GM18526 (cell line): ENCODE results near the gene GSN.

ENCODE experiments used
- POLR2A ChIP-seq: IDR thresholded peaks from 3 replicates; pipeline ENCODE4 v1.6.1; 2011; ENCODE audit not compliant: insufficient read length; ENCODE audit errors: extremely low read depth

GSN gene

GRCh38 chr9:121262423-121262822 is 5.5 kb upstream of the GSN start:
- TF ChIP-seq POLR2A = no peak

DNA sequence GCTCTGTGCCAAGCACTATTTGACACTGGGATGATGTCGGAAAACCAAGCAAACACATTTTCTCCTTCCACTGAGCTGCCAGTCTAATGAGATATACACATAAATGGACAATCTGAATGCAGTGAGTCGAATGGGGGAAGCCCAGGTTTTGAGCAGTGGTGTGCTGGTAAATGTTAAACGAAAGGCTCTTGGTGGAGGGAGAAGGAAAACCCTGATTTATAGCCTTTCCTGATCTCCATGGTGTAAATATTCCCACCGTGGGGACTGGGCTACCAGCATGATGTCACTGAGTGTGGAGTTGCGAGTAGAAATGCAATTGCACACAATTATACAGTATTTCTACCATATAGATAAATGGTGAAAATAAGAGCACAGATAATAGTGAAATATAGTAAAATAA is 5.0 kb upstream of the GSN start:
- no peak for TF ChIP-seq POLR2A

- TF ChIP-seq POLR2A = no peak
Observed at GRCh38 chr9:121266356-121266755, 1.6 kb upstream of the GSN start.

DNA sequence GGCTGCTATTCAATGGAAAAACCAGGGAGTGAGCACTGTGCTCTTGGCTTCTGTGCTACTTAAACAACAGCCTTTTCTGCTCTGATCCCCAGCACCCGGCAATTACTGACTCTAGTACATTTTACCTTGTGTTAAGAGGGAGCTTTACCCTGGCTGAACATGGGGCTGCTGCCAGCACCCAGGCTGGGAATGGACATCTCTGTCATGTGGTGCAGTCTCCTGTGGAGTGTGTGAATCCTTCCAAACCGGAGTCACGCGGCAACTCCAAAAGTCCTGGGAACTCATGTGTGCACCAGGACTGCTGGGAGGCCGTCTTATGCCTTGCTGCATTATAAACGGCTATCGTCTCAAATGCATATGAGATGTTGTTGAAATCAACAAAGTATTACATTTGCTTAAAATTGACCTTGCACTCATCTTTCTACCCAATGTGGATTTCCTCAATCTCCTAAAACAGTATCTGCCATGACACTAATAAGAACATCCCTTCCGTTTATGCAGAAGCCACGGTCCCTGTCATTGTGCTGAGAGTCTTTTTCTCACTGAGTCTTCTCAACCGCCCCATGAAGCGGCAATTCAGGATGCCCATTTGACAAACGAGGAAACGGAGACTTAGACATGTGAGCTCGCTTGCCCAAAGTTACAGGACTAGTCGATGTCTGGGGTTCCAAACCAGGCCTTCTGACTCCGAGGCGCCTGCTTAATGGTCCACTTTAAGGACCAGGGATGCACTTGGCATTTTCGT is 884 bp upstream of the GSN start:
- no peak for TF ChIP-seq POLR2A

DNA sequence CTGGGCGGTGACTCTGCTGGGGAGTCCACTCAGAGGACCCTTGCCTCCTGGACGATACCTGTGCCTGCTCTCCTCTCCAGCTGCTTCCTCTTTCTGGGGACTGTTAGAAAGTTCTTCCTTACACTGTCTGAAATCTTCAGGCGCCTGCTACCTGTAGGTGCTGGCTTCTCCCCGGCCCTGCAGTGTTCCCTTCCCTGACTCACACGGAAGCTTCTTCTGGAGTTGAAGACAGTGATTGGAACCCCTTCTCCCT is 562 bp downstream of the GSN start:
- no peak for TF ChIP-seq POLR2A

GRCh38 chr9:121268851-121269641 is 1.1 kb downstream of the GSN start:
- no peak for TF ChIP-seq POLR2A

DNA sequence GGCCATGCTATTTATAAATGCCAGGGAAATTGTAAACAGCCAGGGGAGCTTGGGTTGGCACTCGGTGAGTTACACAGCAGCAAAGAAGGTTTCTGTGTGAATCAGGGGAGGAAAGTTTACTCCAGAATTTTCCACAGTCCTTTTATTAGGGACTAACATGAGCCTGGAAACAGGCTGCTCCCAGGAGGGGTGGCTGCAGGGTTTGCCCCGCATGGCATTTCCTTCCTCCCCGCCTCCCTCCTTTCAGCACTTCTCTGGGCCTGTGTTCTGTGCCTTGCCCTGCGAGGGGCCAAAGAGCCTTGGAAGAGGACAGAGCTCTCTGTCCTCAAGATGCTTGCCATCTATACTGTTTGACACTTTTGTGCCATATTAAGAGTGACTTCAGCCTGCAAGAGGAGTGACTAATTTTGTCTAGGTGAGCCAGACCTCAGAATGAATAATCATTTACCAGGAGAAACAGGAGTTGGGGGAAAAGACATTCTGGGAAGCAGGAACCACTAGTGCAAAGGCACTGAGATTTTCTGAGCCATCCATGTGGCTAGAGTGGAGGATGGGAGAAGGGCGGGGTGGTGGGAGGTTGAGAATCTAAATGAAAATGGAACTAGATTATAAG is 1.8 kb downstream of the GSN start:
- no peak for TF ChIP-seq POLR2A

DNA sequence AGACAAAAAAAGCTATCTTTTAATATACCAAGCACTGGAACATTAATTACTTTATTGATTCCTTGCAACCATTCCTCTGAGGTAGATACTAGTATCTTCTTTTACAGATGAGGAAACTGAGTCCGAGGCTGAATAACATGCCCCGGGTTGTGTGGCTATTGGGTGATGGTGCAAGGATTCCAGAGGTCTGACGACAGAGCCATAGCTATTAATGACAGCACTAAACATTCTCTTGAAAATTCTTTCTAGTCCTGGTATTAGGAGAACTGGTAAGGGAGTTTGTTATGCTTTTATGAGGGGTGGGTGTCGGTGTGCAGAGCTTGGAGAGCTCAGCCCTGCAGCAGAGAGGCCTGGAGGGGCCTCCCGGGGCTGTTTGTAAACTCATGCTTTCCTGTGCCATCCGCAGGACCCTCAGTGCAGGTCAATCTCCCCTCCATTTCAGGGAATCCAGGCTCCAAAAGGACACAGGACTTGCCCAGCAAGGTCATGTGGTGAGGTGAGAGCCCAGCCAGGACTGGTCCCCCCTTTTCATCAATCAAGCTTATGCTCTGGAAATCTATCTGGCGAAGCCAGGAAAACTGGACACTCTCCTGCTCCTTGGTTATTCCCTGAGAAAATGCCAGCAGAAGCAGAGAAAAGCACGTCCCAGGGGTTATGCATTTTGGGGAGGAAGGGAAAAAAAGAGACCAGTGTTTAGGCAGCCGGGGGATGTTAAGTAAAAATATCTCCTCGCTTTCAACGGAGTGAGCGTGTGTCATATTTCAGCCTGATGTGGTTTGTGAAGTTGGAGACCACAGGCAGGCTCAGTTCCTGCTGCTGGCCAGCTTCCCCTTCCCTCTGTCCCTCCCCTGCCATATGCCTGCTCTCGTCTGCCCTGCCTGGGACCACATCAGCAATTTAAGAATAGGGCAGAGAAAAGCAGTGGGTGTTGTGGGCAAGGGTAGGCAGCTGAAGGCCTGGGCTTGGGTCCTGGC is 3.7 kb downstream of the GSN start:
- TF ChIP-seq POLR2A = no peak

DNA sequence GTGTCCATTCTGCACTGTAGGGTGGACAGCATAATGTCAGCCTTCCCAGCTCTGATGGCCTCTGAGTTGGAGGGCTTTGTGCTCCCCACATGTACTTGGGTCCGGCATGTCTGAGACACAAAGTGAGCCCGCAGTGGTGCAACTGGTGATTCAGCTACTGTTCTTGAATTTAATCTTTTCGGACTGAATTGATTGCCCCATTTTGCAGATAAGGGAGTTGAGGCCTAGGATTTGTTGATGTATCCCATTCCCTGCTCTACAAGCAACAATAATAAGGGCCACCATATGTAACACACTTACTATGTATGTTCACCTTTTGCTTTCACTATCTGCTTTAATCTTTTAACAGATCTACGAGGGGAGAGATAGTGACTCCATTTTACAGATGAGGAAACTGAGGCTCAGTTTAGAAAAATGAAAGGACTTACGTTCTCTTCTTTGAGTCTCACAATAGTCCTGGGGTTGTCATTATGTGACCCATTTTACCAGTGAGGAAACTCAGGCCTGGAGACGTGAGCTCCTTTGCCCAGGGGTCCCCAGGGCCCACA is 4.5 kb downstream of the GSN start:
- no peak for TF ChIP-seq POLR2A

DNA sequence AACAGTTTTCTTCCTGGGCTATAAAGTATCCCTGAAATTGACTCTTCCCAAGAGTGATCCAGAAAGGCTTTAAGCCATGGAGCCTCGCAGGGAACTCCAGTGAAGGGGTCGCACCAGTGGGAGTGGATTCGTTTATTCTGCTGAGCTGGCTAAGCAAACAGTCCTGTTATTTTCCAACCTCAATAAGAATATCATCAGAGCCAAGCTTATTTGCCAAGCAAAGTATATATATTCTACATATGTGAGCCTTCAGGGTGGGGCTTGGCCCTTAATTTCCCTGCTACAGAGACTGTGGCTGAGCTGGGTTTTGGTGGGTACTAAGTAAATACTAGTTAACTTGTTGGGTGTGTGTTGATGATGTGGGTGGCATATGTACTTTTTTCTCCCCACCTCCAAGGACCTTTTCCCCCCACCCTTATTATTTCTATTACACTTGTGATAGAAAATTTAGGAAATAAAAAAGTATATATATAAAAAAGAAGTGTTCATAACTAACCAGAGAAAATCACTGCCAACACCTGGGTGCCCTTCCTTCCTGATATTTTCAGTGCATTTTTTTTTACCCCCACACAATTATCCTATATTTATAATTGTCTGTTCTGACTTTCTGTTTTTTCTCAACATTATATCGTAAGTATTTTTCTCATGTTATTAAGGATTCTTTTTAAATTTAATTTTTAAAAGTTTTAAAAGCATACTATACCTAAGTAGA is 5.3 kb downstream of the GSN start:
- no peak for TF ChIP-seq POLR2A

DNA sequence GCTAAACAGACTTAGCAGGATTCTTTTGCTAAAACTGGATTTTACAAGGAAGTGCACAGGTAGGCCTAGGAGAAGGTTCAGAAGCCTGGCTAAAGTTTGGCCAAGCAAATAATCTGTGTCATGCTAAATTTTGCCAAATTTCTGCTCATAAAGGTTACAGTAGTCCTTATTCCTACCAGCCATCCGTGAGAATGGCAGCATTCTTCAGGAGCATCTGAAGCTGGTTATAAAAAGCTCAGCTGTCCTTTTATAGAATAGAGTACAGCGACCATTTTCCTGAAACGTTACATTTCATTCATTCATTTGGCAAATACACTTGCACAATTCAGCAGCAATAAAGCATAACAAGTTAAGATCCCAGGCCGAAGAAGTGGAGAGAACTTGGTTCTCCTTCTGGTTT is 6.9 kb downstream of the GSN start:
- no peak for TF ChIP-seq POLR2A

- no peak for TF ChIP-seq POLR2A
Observed at GRCh38 chr9:121275781-121276658, 8.1 kb downstream of the GSN start.

GRCh38 chr9:121277026-121277425 is 9.1 kb downstream of the GSN start:
- no peak for TF ChIP-seq POLR2A
